Measurements from ENCODE around the gene RPA1.
"Not testable (repeated sequence)": the region's sequence is repeated elsewhere in the genome, so short reads cannot be mapped to it uniquely, and the experiment has no call there.

Gene RPA1

DNA sequence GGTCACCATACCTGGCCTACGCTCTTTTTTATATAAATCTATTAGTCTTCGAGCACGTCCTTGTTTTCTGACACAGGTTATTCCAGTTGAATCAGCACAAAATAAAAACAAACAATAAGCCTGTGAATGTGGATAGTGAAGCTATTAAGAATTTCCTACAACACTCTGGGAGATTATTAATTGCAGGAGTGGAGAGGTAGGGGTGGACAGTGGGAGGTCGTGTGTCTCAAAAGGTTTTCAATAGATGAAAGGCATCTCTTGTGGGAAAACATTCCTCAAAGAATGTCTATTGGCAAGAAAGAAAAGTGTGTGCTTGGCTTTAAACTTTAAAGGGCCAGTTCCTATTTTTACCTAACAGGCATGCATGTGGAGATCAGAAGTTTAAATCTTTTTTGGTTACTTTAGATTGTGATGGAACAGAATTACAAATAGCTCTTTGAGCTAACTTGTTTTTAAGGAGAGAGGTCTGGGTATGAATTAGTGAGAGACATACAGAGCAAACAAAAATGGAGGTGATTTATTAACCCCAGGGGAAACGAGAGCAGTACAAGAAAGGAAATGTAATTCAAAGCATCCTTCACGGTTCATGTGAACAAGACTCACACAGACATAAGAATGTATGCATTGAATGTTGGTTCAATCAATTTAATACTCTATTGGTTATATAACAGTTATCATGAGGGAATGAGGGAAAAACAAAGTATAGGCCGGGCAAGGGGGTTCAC, 9.1 kb upstream of the RPA1 start:
- no peak for DNase-seq

GRCh38 chr17:1829216-1829591, 601 bp upstream of the RPA1 start:
- DNase-seq = no peak

DNA sequence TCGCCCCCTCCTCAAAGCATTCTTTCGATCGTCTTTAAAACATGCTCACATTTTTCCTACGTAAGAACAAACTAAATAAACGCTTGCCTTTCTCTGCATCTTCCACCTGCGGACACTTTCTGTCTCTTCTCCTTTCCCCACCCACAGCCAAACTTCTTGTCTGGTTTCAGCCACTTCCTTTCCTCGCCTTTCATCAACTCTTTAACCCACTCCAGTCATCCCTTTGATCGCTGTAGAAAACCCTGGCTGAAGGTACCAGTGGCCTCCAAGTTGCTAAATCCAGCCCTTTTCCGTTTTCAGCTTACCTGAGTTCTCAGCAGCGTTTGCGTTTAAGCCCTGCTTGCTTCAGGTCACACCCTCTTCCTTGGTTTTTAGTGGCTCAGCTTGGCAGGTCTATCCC, 483 bp downstream of the RPA1 start:
- no peak for DNase-seq

GRCh38 chr17:1834380-1835149, 4.8 kb downstream of the RPA1 start:
- no peak for DNase-seq

DNA sequence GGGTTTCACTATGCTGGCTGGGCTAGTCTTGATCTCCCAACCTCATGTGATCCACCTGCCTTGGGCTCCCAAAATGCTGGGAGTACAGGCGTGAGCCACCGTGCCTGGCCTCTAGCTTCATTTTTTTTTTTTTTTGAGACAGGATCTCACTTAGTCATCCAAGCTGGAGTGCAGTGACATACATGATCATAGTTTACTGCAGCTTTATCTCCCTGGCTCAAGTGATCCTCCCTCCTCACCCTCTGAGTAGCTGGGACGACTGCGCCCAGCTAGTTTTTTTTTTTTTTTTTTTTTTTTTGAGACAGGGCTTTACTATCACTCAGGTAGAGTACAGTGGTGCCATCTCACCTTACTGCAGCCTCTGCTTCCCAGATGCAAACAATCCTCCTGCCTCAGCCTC, 9.7 kb downstream of the RPA1 start:
- DNase-seq = no peak

- no peak for DNase-seq
Measured at GRCh38 chr17:1843947-1844346, 14.1 kb downstream of the RPA1 start.

GRCh38 chr17:1847191-1847590, 17.4 kb downstream of the RPA1 start:
- no peak for DNase-seq

GRCh38 chr17:1852327-1852726, 22.5 kb downstream of the RPA1 start:
- no peak for DNase-seq

DNA sequence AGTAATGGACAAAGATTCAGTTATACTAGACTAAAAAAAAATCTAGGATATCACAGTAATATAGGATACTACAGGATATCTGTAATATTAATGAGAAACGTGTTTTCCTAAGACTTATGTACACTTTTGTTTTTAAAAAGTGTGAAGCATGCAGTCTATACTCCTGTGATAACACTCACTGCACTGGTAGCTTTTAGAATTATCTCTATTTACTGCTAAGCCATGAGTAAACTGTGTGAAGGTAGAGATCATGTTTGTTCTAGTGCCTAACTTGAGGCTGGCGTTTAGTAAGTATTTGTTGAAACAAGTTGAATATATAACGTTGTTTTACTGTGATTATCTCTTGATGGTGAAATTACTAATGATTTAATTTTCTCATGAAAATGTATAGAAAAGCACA, 23.9 kb downstream of the RPA1 start:
- no peak for DNase-seq

DNA sequence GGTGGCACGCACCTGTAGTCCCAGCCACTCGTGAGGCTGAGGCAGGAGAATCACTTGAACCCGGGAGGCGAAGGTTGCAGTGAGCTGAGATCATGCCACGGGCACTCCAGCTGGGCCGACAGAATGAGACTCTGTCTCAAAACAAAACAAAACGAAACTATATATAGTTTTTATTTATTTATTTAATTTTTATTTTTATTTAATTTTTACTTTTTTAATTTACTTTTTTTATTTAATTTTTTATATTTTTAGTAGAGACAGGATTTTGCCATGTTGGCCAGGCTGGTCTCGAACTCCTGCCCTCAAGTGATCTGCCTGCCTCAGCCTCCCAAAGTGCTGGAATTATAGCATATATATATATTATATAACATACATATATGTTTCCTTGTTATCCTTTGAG, 26.7 kb downstream of the RPA1 start:
- DNase-seq = not testable (repeated sequence)

- DNase-seq = no peak
Measured at GRCh38 chr17:1860978-1861377, 31.2 kb downstream of the RPA1 start.

DNA sequence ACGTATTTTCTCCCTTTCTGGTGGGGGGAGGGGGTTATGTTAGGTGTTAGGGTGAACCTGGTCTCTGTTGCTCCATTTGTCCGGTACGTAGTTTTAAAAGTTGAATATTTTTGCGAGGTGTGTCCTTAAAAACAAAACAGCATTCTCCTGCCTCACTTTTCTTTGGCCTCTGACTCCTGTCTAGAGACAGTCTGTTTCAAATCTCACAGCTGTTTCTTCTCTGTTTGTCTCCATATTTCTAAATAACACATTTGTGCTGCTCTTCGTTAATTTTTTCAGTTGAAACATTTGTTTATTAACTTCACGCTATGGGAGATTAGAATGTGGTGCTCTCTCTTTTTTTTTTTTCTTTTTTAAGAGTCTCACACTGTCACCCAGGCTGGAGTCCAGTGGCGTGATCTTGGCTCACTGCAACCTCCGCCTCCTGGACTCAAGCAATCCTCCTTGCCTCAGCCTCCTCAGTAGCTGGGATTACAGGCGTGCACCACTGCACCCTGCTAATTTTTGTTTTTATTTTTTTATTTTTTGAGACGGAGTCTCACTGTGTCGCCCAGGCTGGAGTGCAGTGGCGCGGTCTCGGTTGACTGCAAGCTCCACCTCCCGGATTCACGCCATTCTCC, 31.7 kb downstream of the RPA1 start:
- no peak for DNase-seq

GRCh38 chr17:1865252-1866037, 35.6 kb downstream of the RPA1 start:
- no peak for DNase-seq

- DNase-seq = no peak
Measured at GRCh38 chr17:1867307-1867706, 37.5 kb downstream of the RPA1 start.

GRCh38 chr17:1868090-1868489, 38.3 kb downstream of the RPA1 start:
- no peak for DNase-seq

- no peak for DNase-seq
Measured at GRCh38 chr17:1870592-1870991, 40.8 kb downstream of the RPA1 start.

DNA sequence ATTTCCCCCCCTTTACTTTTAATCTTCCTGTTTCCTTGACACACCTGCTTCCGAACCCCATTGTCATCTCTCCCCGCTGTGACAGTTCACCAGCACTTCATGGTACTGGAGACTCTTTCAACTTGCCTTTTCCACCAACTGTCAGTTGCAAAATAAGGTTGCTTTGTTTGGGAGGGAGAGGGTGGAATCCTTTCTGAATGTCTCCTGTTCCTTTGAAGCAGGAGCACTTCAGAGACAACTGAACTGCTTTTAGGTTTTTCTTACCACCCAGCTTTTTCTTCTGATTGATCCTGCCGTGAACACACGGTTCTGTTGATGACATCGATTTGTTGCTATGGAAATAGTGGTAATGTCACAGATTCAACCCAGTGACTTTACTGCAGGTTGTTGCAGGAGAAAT, 42.0 kb downstream of the RPA1 start:
- DNase-seq = no peak

GRCh38 chr17:1872254-1872653, 42.4 kb downstream of the RPA1 start:
- DNase-seq = no peak

GRCh38 chr17:1872976-1873375, 43.2 kb downstream of the RPA1 start:
- DNase-seq = no peak

DNA sequence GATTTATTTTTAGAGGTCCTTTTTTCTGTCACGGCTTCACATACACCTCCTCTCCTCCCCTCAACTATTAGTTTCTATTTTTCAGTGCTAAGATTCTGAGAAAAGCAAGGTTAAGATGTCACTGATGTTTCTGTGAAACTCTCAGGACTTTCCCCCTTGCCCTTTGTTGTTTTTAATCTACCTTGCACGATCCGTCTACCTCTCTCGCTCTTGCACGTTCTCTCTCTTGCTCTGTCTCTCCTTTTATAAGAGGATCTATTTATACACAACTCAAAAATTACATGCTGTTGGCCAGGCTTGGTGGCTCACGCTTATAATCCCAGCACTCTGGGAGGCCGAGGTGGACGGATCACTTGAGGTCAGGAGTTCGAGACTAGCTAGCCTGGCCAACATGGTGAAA, 43.6 kb downstream of the RPA1 start:
- no peak for DNase-seq

- no peak for DNase-seq
Measured at GRCh38 chr17:1875597-1875996, 45.8 kb downstream of the RPA1 start.

- no peak for DNase-seq
Measured at GRCh38 chr17:1878419-1879121, 48.8 kb downstream of the RPA1 start.

Data from KG1 (cell line).